ENCODE data around the gene TANGO2.

The TANGO2 gene

DNA sequence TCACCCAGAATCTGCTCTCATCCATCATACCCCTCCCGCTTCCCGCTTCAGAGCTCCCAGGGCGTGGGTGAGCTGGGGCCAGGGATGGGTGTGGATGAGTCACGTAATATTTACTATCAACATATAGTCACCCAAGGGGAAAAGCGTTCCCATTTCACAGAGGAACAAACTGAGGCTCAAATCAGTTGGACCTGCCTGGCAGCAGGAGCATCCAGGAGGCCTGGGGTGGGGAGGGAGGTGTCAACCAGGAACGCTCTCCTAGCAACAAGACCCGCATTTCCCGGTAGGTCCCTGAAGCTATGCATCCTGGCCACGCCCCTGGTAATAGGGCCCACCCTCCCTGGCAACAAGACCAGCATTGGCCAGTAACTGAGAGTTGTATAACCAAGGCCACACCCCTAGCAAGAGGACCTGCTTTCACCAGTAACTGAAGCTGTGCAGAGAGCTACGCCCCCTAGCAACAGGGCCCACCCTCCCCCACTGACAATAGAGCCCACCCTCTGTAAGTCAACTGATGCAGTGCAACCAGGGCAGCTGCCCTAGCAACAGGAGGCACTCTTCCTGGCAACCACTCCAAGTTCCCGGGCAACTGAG is 46.5 kb upstream of the TANGO2 start:
- no peak for TF ChIP-seq ZNF384 (IDR thresholded peaks at IDR 0.05)
- no peak for TF ChIP-seq TARDBP (IDR thresholded peaks at IDR 0.05)
- no peak for TF ChIP-seq LEF1 (IDR thresholded peaks at IDR 0.05; ENCODE audit: borderline replicate concordance)
- TF ChIP-seq, protein P1, sequence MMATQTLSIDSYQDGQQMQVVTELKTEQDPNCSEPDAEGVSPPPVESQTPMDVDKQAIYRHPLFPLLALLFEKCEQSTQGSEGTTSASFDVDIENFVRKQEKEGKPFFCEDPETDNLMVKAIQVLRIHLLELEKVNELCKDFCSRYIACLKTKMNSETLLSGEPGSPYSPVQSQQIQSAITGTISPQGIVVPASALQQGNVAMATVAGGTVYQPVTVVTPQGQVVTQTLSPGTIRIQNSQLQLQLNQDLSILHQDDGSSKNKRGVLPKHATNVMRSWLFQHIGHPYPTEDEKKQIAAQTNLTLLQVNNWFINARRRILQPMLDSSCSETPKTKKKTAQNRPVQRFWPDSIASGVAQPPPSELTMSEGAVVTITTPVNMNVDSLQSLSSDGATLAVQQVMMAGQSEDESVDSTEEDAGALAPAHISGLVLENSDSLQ (IDR thresholded peaks at IDR 0.05): no peak
- no peak for TF ChIP-seq ARNT (IDR thresholded peaks at IDR 0.05)
- no peak for TF ChIP-seq L3MBTL2 (conservative IDR thresholded peaks at IDR 0.05)
- no peak for TF ChIP-seq HDGF (IDR thresholded peaks at IDR 0.05; ENCODE audit: borderline replicate concordance)
- TF ChIP-seq FOXA1 (IDR thresholded peaks at IDR 0.05): no peak
- TF ChIP-seq CTBP1 (IDR thresholded peaks at IDR 0.05; ENCODE audit: borderline replicate concordance): no peak
- no peak for TF ChIP-seq FOXM1 (IDR thresholded peaks at IDR 0.05; ENCODE audit: borderline replicate concordance)
- TF ChIP-seq ELF4 (IDR thresholded peaks at IDR 0.05): no peak
- TF ChIP-seq SUZ12 (IDR thresholded peaks at IDR 0.05): no peak
- no peak for TF ChIP-seq SP1 (IDR thresholded peaks at IDR 0.05)
- TF ChIP-seq FOXK2 (IDR thresholded peaks at IDR 0.05): no peak
- TF ChIP-seq BHLHE40 (IDR thresholded peaks at IDR 0.05; ENCODE audit: borderline replicate concordance): no peak
- no peak for TF ChIP-seq NFRKB (IDR thresholded peaks at IDR 0.05)
- peak; percentile 91 for DNase-seq (ENCODE audit: extremely low spot score)
- CTCF ChIA-PET: interaction anchor here (3.2 kb wide), 1 partner anchor 39 kb away, joined by 17 read pairs; no protein-coding TSS in a partner anchor
- POLR2A ChIA-PET: interaction anchor here (0.9 to 2.4 kb wide), 5 partner anchors 11 to 47 kb away, joined by 3 to 25 read pairs (median 4); partner anchors contain the start of gene TANGO2

- DNase-seq (ENCODE audit: extremely low spot score): no peak
- POLR2A ChIA-PET: interaction anchor here (0.9 to 2.4 kb wide), 5 partner anchors 10 to 46 kb away, joined by 3 to 25 read pairs (median 4); partner anchors contain the start of gene TANGO2
- TF ChIP-seq LEF1 (IDR thresholded peaks at IDR 0.05; ENCODE audit: borderline replicate concordance) (no peak), BHLHE40 (IDR thresholded peaks at IDR 0.05; ENCODE audit: borderline replicate concordance) (no peak), ELF4 (IDR thresholded peaks at IDR 0.05) (no peak), HDGF (IDR thresholded peaks at IDR 0.05; ENCODE audit: borderline replicate concordance) (no peak), FOXA1 (IDR thresholded peaks at IDR 0.05) (no peak), ARNT (IDR thresholded peaks at IDR 0.05) (no peak), FOXM1 (IDR thresholded peaks at IDR 0.05; ENCODE audit: borderline replicate concordance) (no peak), SP1 (IDR thresholded peaks at IDR 0.05) (no peak), SUZ12 (IDR thresholded peaks at IDR 0.05) (no peak), ZNF384 (IDR thresholded peaks at IDR 0.05) (no peak), L3MBTL2 (conservative IDR thresholded peaks at IDR 0.05) (no peak), CTBP1 (IDR thresholded peaks at IDR 0.05; ENCODE audit: borderline replicate concordance) (no peak)
- TF ChIP-seq, protein P1 (IDR thresholded peaks at IDR 0.05): no peak
- CTCF ChIA-PET: interaction anchor here (3.2 kb wide), 1 partner anchor 39 kb away, joined by 17 read pairs; no protein-coding TSS in a partner anchor
These were observed 45.8 kb upstream of the TANGO2 start for GRCh38 chr22:19974935-19975706.

- ChIA-PET POLR2A (interaction anchor here (1.2 to 2.4 kb wide), 2 partner anchors 9 to 33 kb away, joined by 3 to 25 read pairs; no protein-coding TSS in a partner anchor), CTCF (interaction anchor here (3.2 kb wide), 1 partner anchor 38 kb away, joined by 17 read pairs; no protein-coding TSS in a partner anchor)
- TF ChIP-seq FOXK2 (IDR thresholded peaks at IDR 0.05): no peak
- TF ChIP-seq NFRKB (IDR thresholded peaks at IDR 0.05): no peak
- TF ChIP-seq CTBP1 (IDR thresholded peaks at IDR 0.05; ENCODE audit: borderline replicate concordance): no peak
- no peak for TF ChIP-seq FOXA1 (IDR thresholded peaks at IDR 0.05)
- no peak for TF ChIP-seq ZNF384 (IDR thresholded peaks at IDR 0.05)
- TF ChIP-seq SP1 (IDR thresholded peaks at IDR 0.05): no peak
- no peak for TF ChIP-seq HDGF (IDR thresholded peaks at IDR 0.05; ENCODE audit: borderline replicate concordance)
- no peak for TF ChIP-seq ARNT (IDR thresholded peaks at IDR 0.05)
- TF ChIP-seq L3MBTL2 (conservative IDR thresholded peaks at IDR 0.05): no peak
- TF ChIP-seq TARDBP (IDR thresholded peaks at IDR 0.05): no peak
- no peak for TF ChIP-seq BHLHE40 (IDR thresholded peaks at IDR 0.05; ENCODE audit: borderline replicate concordance)
- no peak for TF ChIP-seq LEF1 (IDR thresholded peaks at IDR 0.05; ENCODE audit: borderline replicate concordance)
- TF ChIP-seq FOXM1 (IDR thresholded peaks at IDR 0.05; ENCODE audit: borderline replicate concordance): no peak
These were observed 45.2 kb upstream of the TANGO2 start for GRCh38 chr22:19975707-19976035.

DNA sequence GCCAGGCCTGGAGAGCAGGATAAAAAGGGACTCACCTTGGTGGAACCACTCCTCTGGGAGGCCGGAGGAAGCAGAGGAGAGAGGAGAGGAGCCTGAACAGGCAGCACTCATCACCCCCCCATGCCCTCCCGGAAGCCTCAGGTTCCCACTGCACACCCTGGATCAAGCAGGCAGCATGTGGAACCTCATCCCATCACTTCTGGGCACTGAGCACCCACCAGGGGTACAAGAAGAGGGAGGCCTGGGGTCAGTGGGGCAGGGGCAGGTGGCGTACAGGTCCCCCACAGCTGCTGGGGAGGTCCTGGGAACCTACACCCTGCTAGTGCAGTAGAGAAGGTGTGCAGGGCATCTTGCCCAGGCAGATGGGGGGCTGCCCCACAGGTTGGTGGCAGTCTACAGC is 44.2 kb upstream of the TANGO2 start:
- no peak for TF ChIP-seq FOXA1 (IDR thresholded peaks at IDR 0.05)
- TF ChIP-seq FOXM1 (IDR thresholded peaks at IDR 0.05; ENCODE audit: borderline replicate concordance): no peak
- no peak for TF ChIP-seq FOXK2 (IDR thresholded peaks at IDR 0.05)
- no peak for TF ChIP-seq SUZ12 (IDR thresholded peaks at IDR 0.05)
- TF ChIP-seq CTBP1 (IDR thresholded peaks at IDR 0.05; ENCODE audit: borderline replicate concordance): no peak
- TF ChIP-seq ELF4 (IDR thresholded peaks at IDR 0.05): no peak
- TF ChIP-seq HDGF (IDR thresholded peaks at IDR 0.05; ENCODE audit: borderline replicate concordance): no peak
- POLR2A ChIA-PET: no interaction called here
- CTCF ChIA-PET: no interaction called here
- DNase-seq (ENCODE audit: extremely low spot score): no peak

More at GRCh38 chr22:19975707-19976035, 45.2 kb upstream of the TANGO2 start:
- DNase-seq (ENCODE audit: extremely low spot score): no peak

DNA sequence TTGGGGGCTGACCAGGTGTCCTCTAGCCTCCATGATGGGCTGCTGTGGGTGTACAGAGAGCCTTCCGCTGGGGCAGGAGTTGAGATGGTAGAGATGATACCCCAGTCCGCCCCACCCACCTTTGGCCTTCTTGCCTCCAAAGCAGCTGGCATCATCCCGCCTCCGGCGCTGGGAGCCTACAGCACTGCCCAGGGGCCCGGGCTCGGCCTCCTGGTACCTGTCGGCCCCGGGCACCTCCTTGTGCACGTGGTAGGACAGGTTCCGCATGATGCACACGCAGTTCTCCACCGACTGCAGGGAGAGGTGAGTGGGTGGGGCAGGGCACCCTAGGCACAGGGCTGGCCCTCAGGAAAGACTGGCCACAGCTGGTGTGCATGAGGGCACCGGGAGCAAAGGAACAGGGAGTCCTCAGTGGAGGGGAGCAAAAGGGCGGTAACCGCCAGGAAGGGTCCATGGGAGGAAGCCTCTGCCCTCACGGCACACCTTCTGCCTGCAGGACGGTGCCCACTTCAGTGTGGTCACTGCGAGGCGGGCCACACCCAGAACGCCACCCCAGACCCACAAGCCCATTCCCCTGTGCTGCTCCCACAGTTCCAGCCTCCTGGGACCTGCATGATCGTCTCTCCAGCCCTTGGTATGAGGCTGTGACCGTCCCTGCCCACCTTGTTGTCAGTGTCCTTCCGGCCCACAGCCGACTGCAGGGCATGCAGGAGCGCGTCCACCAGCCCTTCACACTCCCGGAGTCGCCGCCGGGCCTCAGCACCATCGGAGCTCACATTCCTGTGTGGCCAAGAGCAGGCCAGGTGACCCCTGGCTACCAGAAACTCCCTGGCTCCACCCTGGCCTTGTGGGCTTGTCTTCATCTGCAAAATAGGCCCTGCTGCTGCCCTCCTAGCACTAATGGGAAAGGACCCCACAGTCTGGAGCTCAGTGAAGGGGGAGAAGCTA is 43.3 kb upstream of the TANGO2 start:
- CTCF ChIA-PET: no interaction called here
- POLR2A ChIA-PET: no interaction called here
- DNase-seq (ENCODE audit: extremely low spot score): no peak
- TF ChIP-seq L3MBTL2 (conservative IDR thresholded peaks at IDR 0.05) (no peak), BHLHE40 (IDR thresholded peaks at IDR 0.05; ENCODE audit: borderline replicate concordance) (no peak), FOXA1 (IDR thresholded peaks at IDR 0.05) (no peak), NFRKB (IDR thresholded peaks at IDR 0.05) (no peak), SP1 (IDR thresholded peaks at IDR 0.05) (no peak), FOXM1 (IDR thresholded peaks at IDR 0.05; ENCODE audit: borderline replicate concordance) (no peak), LEF1 (IDR thresholded peaks at IDR 0.05; ENCODE audit: borderline replicate concordance) (no peak), CTBP1 (IDR thresholded peaks at IDR 0.05; ENCODE audit: borderline replicate concordance) (no peak), HDGF (IDR thresholded peaks at IDR 0.05; ENCODE audit: borderline replicate concordance) (no peak), TARDBP (IDR thresholded peaks at IDR 0.05) (no peak), ZNF384 (IDR thresholded peaks at IDR 0.05) (no peak)
- TF ChIP-seq, protein P1 (IDR thresholded peaks at IDR 0.05): no peak
